HG03520 (cell line): ENCODE data around the gene SATB2.

ENCODE experiments used
- ATAC-seq: cut with Tn5 transposase; IDR thresholded peaks from one replicate; pipeline ENCODE4 v1.9.1; 2021; ENCODE audit warnings: mild to moderate bottlenecking, moderate library complexity; ENCODE audit not compliant: unreplicated experiment

The SATB2 gene

GRCh38 chr2:199273042-199273511 is 184.7 kb downstream of the SATB2 start:
- ATAC-seq: no peak

GRCh38 chr2:199261936-199262335 is 195.8 kb downstream of the SATB2 start:
- no peak for ATAC-seq

- ATAC-seq: no peak
Observed at GRCh38 chr2:199261239-199261638, 196.5 kb downstream of the SATB2 start.

GRCh38 chr2:199259671-199260070 is 198.1 kb downstream of the SATB2 start:
- no peak for ATAC-seq

GRCh38 chr2:199258291-199258690 is 199.4 kb downstream of the SATB2 start:
- ATAC-seq: no peak

- ATAC-seq: no peak
Observed at GRCh38 chr2:199257261-199258224, 200.2 kb downstream of the SATB2 start.

- ATAC-seq: no peak
Observed at GRCh38 chr2:199230091-199230490, 227.6 kb downstream of the SATB2 start.

GRCh38 chr2:199228887-199229819 is 228.6 kb downstream of the SATB2 start:
- ATAC-seq: peak; percentile 98

GRCh38 chr2:199223791-199224190 is 233.9 kb downstream of the SATB2 start:
- no peak for ATAC-seq

- no peak for ATAC-seq
Observed at GRCh38 chr2:199220920-199221319, 236.8 kb downstream of the SATB2 start.

- no peak for ATAC-seq
Observed at GRCh38 chr2:199219551-199219950, 238.2 kb downstream of the SATB2 start.
